H9 (cell line): ENCODE measurements around the gene SP6. TPM values are rescaled to one million over a fixed set of nuclear protein-coding genes. Genes with fewer than 3 reads are reported as not detected.

Source experiments
- DNase-seq: peaks from one replicate; pipeline ENCODE4 v3.0.0-alpha.2; 2017
- H2AFZ ChIP-seq: one replicate; pipeline ENCODE4 v1.6.1; 2013; ENCODE audit warnings: mild to moderate bottlenecking, low read length, control low read depth, moderate library complexity
- H2AK5ac ChIP-seq: 2 replicates; pipeline ENCODE4 v1.6.1; 2013; ENCODE audit warnings: low read length, control low read depth, mixed read lengths; ENCODE audit not compliant: insufficient read length
- H2BK120ac ChIP-seq: one replicate; pipeline ENCODE4 v1.6.1; 2013; ENCODE audit warnings: low read depth, mild to moderate bottlenecking, low read length, control low read depth, inconsistent platforms; ENCODE audit not compliant: poor library complexity, severe bottlenecking
- H2BK12ac ChIP-seq: 2 replicates; pipeline ENCODE4 v1.6.1; 2013; ENCODE audit warnings: low read length, control low read depth, mixed read lengths, low read depth; ENCODE audit not compliant: insufficient read length
- H2BK15ac ChIP-seq: 2 replicates; pipeline ENCODE4 v1.6.1; 2013; ENCODE audit warnings: low read depth, low read length, control low read depth
- H2BK20ac ChIP-seq: one replicate; pipeline ENCODE4 v1.6.1; 2013; ENCODE audit warnings: low read depth, mild to moderate bottlenecking, low read length, control low read depth, inconsistent platforms; ENCODE audit not compliant: poor library complexity, severe bottlenecking
- H2BK5ac ChIP-seq: 2 replicates; pipeline ENCODE4 v1.6.1; 2013; ENCODE audit warnings: low read length, control low read depth, mixed read lengths; ENCODE audit not compliant: insufficient read length
- H3K14ac ChIP-seq: 2 replicates; pipeline ENCODE4 v1.6.1; 2013; ENCODE audit warnings: low read length, control low read depth; ENCODE audit not compliant: insufficient read depth
- H3K18ac ChIP-seq: 2 replicates; pipeline ENCODE4 v1.6.1; 2013; ENCODE audit warnings: low read depth, mild to moderate bottlenecking, mixed read lengths, low read length, control low read depth; ENCODE audit not compliant: insufficient read length
- H3K23ac ChIP-seq: 2 replicates; pipeline ENCODE4 v1.6.1; 2013; ENCODE audit warnings: low read length, control low read depth, mixed read lengths, low read depth; ENCODE audit not compliant: insufficient read length
- H3K23me2 ChIP-seq: 2 replicates; pipeline ENCODE4 v1.6.1; 2013; ENCODE audit warnings: low read depth, mild to moderate bottlenecking, mixed read lengths, low read length, control low read depth; ENCODE audit not compliant: insufficient read length, poor library complexity, severe bottlenecking
- H3K27ac ChIP-seq: 2 replicates; pipeline ENCODE4 v1.5.1; 2013; ENCODE audit warnings: low read length, control low read depth, mixed read lengths, low read depth; ENCODE audit not compliant: insufficient read length
- H3K27me3 ChIP-seq: 2 replicates; pipeline ENCODE4 v1.6.1; 2013; ENCODE audit warnings: low read length, control low read depth, inconsistent platforms; ENCODE audit not compliant: insufficient read depth
- H3K4ac ChIP-seq: 2 replicates; pipeline ENCODE4 v1.6.1; 2013; ENCODE audit warnings: low read depth, mild to moderate bottlenecking, control low read depth, inconsistent platforms, low read length, moderate library complexity
- H3K4me1 ChIP-seq: 2 replicates; pipeline ENCODE4 v1.6.1; 2013; ENCODE audit warnings: low read length, control low read depth, inconsistent platforms; ENCODE audit not compliant: insufficient read depth
- H3K4me2 ChIP-seq: 2 replicates; pipeline ENCODE4 v1.6.1; 2013; ENCODE audit warnings: low read length, control low read depth, mixed read lengths; ENCODE audit not compliant: insufficient read length, insufficient read depth
- H3K56ac ChIP-seq: 2 replicates; pipeline ENCODE4 v1.6.1; 2013; ENCODE audit warnings: low read depth, mild to moderate bottlenecking, mixed read lengths, low read length, control low read depth; ENCODE audit not compliant: insufficient read length
- H3K79me1 ChIP-seq: 2 replicates; pipeline ENCODE4 v1.6.1; 2013; ENCODE audit warnings: low read depth, mild to moderate bottlenecking, moderate library complexity, low read length, control low read depth, inconsistent platforms; ENCODE audit not compliant: insufficient read depth, poor library complexity, severe bottlenecking
- H3K79me2 ChIP-seq: 2 replicates; pipeline ENCODE4 v1.6.1; 2013; ENCODE audit warnings: low read length, control low read depth, inconsistent platforms; ENCODE audit not compliant: insufficient read depth
- H3K9ac ChIP-seq: 2 replicates; pipeline ENCODE4 v1.6.1; 2013; ENCODE audit warnings: low read length, control low read depth, mixed read lengths; ENCODE audit not compliant: insufficient read length; ENCODE audit errors: extremely low read depth
- H3K9me3 ChIP-seq: one replicate; pipeline ENCODE4 v1.6.1; 2013; ENCODE audit warnings: low read depth, low read length, inconsistent platforms; ENCODE audit not compliant: control insufficient read depth
- H3T11ph ChIP-seq: one replicate; pipeline ENCODE4 v1.6.1; 2013; ENCODE audit warnings: mild to moderate bottlenecking, low read length, control low read depth, inconsistent platforms
- H4K20me1 ChIP-seq: one replicate; pipeline ENCODE4 v1.6.1; 2013; ENCODE audit not compliant: control insufficient read depth, insufficient read length, insufficient read depth
- H4K5ac ChIP-seq: 2 replicates; pipeline ENCODE4 v1.6.1; 2013; ENCODE audit warnings: low read depth, mild to moderate bottlenecking, mixed read lengths, low read length, control low read depth; ENCODE audit not compliant: insufficient read length
- H4K8ac ChIP-seq: replicated peaks from 2 replicates; pipeline ENCODE4 v1.6.1; 2013; ENCODE audit warnings: low read length, control low read depth, mixed read lengths, low read depth; ENCODE audit not compliant: insufficient read length
- H4K91ac ChIP-seq: 2 replicates; pipeline ENCODE4 v1.6.1; 2013; ENCODE audit warnings: low read depth, mild to moderate bottlenecking, moderate library complexity, mixed read lengths, low read length, control low read depth; ENCODE audit not compliant: insufficient read length
- H3K27ac Mint-ChIP-seq, 3 experiments: 2 replicates in 2 of 3; 3 replicates in 1 of 3; pipeline ENCODE4 v1.8.0; 2020 to 2021; ENCODE audit warnings: mixed read lengths in 3 of 3, mild to moderate bottlenecking in 1 of 3, moderate library complexity in 1 of 3
- H3K27me3 Mint-ChIP-seq: 2 replicates; pipeline ENCODE4 v1.8.0; 2021; ENCODE audit warnings: low read depth, mild to moderate bottlenecking, moderate library complexity, mixed read lengths
- H3K36me3 Mint-ChIP-seq, 3 experiments: 2 replicates in 2 of 3; 3 replicates in 1 of 3; pipeline ENCODE4 v1.8.0; 2020 to 2021; ENCODE audit warnings: low read depth in 3 of 3, mixed read lengths in 3 of 3; ENCODE audit not compliant: insufficient read depth in 1 of 3
- H3K4me1 Mint-ChIP-seq, 2 experiments: 2 replicates each; pipeline ENCODE4 v1.8.0; 2020; ENCODE audit warnings: mixed read lengths in 2 of 2
- H3K4me3 Mint-ChIP-seq, 2 experiments: 2 replicates in 1 of 2; 3 replicates in 1 of 2; pipeline ENCODE4 v1.8.0; 2020 to 2021; ENCODE audit warnings: mild to moderate bottlenecking in 2 of 2, mixed read lengths in 2 of 2, moderate library complexity in 1 of 2
- H3K9me3 Mint-ChIP-seq, 2 experiments: 2 replicates in 1 of 2; 3 replicates in 1 of 2; pipeline ENCODE4 v1.8.0; 2020; ENCODE audit warnings: mild to moderate bottlenecking in 2 of 2, mixed read lengths in 2 of 2, moderate library complexity in 1 of 2
- CTCF ChIP-seq: fragments of 200-600 bp; sonication (generic); conservative IDR thresholded peaks from 3 replicates; pipeline ENCODE4 v1.8.0; 2021; ENCODE audit warnings: antibody characterized with exemption, mild to moderate bottlenecking
- total RNA-seq: library from RNA; stranded (reverse); gene quantifications from 2 replicates; pipeline ENCODE4 v1.2.1, GENCODE V29; 2021

SP6 gene
- total RNA-seq, 1 experiment from 2014 or later: 0.90 TPM

GRCh38 chr17:47856830-47857229 lies 5.9 kb upstream of the SP6 start:
- H2AFZ ChIP-seq: no peak overlapping the region
- H3K27ac ChIP-seq: no peak overlapping the region
- H3K79me2 ChIP-seq: no peaks in the 10 kb centered on the region
- H4K5ac ChIP-seq: no peak overlapping the region
- H3K9ac ChIP-seq: no peak overlapping the region
- H3T11ph ChIP-seq: no peak overlapping the region
- Mint-ChIP-seq H3K36me3 (no peaks in the 10 kb centered on the region), H3K4me1 (peaks cover 32 to 41% of the 10 kb centered on the region in 2 experiments), H3K27me3 (peaks cover 82% of the 10 kb centered on the region), H3K9me3 (no peaks in the 10 kb centered on the region; a peak in 1 of 5 replicates), H3K27ac (no peak overlapping the region), H3K4me3 (no peak overlapping the region)
- no peaks in the 10 kb centered on the region for H4K20me1 ChIP-seq
- no peak overlapping the region for H3K4ac ChIP-seq
- peaks cover 27% of the 10 kb centered on the region for H3K27me3 ChIP-seq
- peaks cover 3% of the 10 kb centered on the region for H3K4me1 ChIP-seq
- DNase-seq: no peak
- no peak overlapping the region for H2BK15ac ChIP-seq
- H4K91ac ChIP-seq: no peak overlapping the region
- H3K23me2 ChIP-seq: peaks cover 5% of the 10 kb centered on the region
- no peak overlapping the region for H2BK120ac ChIP-seq
- H4K8ac ChIP-seq: no peak overlapping the region
- H3K56ac ChIP-seq: no peak overlapping the region
- H3K18ac ChIP-seq: no peak overlapping the region
- no peak for TF ChIP-seq CTCF
- H3K9me3 ChIP-seq: no peaks in the 10 kb centered on the region
- H3K4me2 ChIP-seq: no peak overlapping the region
- no peak overlapping the region for H2BK5ac ChIP-seq
- H3K23ac ChIP-seq: no peak overlapping the region
- no peak overlapping the region for H2BK20ac ChIP-seq
- H2BK12ac ChIP-seq: no peak overlapping the region
- no peak overlapping the region for H2AK5ac ChIP-seq
- H3K79me1 ChIP-seq: no peaks in the 10 kb centered on the region
- H3K14ac ChIP-seq: no peak overlapping the region
